SK-N-MC (cell line): ENCODE data around the gene CACHD1.

Experiments
- DNase-seq: peaks from one replicate; pipeline ENCODE4 v3.0.0-alpha.2; 2011; ENCODE audit warnings: low read depth, low spot score
- H3K27ac ChIP-seq: fragments of 200-600 bp; sonication (generic); 2 replicates; pipeline ENCODE4 v1.5.1; 2016; ENCODE audit warnings: mixed run types
- H3K36me3 ChIP-seq: fragments of 200-600 bp; sonication (generic); 2 replicates; pipeline ENCODE4 v1.6.1; 2017; ENCODE audit warnings: antibody characterized with exemption, low read length, mixed read lengths; ENCODE audit not compliant: insufficient read depth
- H3K4me3 ChIP-seq: fragments of 200-600 bp; sonication (generic); 2 replicates; pipeline ENCODE4 v1.5.1; 2016
- H3K9ac ChIP-seq: fragments of 200-600 bp; sonication (generic); 2 replicates; pipeline ENCODE4 v1.8.0; 2017; ENCODE audit warnings: mixed run types, mixed read lengths; ENCODE audit not compliant: insufficient read length
- H3K9me3 ChIP-seq: fragments of 200-600 bp; sonication (generic); 2 replicates; pipeline ENCODE4 v1.6.1; 2017; ENCODE audit warnings: low read depth, mild to moderate bottlenecking, antibody characterized with exemption, low read length, moderate library complexity, mixed read lengths
- EZH2 ChIP-seq: fragments of 200-600 bp; sonication (generic); IDR thresholded peaks from one replicate; pipeline ENCODE4 v1.6.1; 2017; ENCODE audit warnings: antibody characterized with exemption
- FOXP2 ChIP-seq: optimal IDR thresholded peaks from 2 replicates; pipeline ENCODE3; 2011; ENCODE audit warnings: mild to moderate bottlenecking, moderate library complexity; ENCODE audit not compliant: insufficient read depth; ENCODE audit errors: extremely low read length, control extremely low read depth
- POLR2AphosphoS5 ChIP-seq: IDR thresholded peaks from 2 replicates; pipeline ENCODE4 v1.6.1; 2012; ENCODE audit warnings: mild to moderate bottlenecking, low read depth, low read length, borderline replicate concordance

The CACHD1 gene

GRCh38 chr1:64435000-64435399 is 34.9 kb upstream of the CACHD1 start:
- Histone ChIP-seq H3K9me3 (no peaks in the 10 kb centered on the region), H3K4me3 (no peak overlapping the region), H3K36me3 (no peaks in the 10 kb centered on the region), H3K9ac (no peak overlapping the region), H3K27ac (no peak overlapping the region)
- no peak for DNase-seq
- TF ChIP-seq POLR2AphosphoS5 (no peak), FOXP2 (no peak), EZH2 (no peak)

DNA sequence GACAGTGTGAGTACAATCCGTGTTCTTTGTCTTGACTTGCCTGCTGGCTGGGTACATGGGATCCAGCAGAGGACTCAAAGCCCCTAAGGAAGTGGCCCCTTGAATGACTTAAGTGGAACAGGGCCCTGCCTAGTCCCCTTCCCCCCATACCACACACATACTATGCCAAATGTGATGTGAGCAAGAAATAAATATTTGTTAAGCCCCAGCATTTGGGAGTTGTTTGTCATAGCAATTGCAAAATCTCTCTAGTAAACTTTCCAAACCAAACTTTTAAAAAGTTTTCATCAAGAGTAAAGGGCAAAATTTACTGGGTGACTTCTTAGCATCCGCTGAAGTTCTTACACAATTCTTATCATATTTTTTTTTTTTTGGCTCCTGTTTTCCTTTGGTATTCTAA is 32.5 kb upstream of the CACHD1 start:
- TF ChIP-seq EZH2 (no peak), POLR2AphosphoS5 (no peak), FOXP2 (no peak)
- DNase-seq = no peak
- no peaks in the 10 kb centered on the region for H3K9me3 ChIP-seq
- no peak overlapping the region for H3K27ac ChIP-seq
- H3K4me3 ChIP-seq = no peak overlapping the region
- no peaks in the 10 kb centered on the region for H3K36me3 ChIP-seq
- no peak overlapping the region for H3K9ac ChIP-seq

DNA sequence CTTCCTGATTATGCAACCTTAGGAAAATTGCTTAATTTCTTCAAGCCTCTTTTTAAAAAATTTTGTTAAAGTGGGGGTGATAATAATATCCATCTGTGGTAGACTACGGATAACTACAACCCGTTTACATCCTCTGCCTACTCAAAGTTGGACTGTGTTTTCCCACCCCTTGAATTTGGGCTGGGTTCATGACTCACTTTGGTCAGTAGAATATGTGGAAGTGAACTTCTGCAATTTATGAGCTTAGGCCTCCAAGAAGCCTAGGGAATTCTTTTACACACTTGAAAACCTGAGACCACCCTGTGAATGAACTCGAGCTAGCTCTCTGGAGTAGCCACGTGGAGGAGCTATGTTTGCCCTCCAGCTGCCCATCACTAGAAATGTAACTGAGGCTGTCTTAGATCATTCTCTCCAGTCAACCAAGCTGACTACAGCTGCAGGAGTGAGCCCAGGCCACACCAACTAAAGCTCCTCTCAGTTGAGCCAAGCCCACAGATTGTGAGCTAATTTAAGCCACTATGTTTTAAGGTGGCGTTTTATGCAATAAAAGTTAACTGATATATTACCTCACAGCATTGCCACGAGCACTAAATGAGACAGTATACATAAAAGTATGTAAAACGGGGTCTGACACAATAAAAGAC is 29.6 kb upstream of the CACHD1 start:
- H3K27ac ChIP-seq = no peak overlapping the region
- no peaks in the 10 kb centered on the region for H3K36me3 ChIP-seq

GRCh38 chr1:64451440-64451839 is 18.5 kb upstream of the CACHD1 start:
- no peak overlapping the region for H3K4me3 ChIP-seq
- H3K9me3 ChIP-seq = no peaks in the 10 kb centered on the region
- no peaks in the 10 kb centered on the region for H3K36me3 ChIP-seq
- H3K9ac ChIP-seq = no peak overlapping the region
- DNase-seq = no peak
- H3K27ac ChIP-seq = no peak overlapping the region
- TF ChIP-seq EZH2 (no peak), POLR2AphosphoS5 (no peak), FOXP2 (no peak)

More for the DNA sequence above, 29.6 kb upstream of the CACHD1 start:
- H3K9ac ChIP-seq = no peak overlapping the region
- H3K9me3 ChIP-seq = no peaks in the 10 kb centered on the region
- DNase-seq = no peak
- no peak overlapping the region for H3K4me3 ChIP-seq
- TF ChIP-seq FOXP2 = no peak
- TF ChIP-seq POLR2AphosphoS5 = no peak
- TF ChIP-seq EZH2 = no peak

DNA sequence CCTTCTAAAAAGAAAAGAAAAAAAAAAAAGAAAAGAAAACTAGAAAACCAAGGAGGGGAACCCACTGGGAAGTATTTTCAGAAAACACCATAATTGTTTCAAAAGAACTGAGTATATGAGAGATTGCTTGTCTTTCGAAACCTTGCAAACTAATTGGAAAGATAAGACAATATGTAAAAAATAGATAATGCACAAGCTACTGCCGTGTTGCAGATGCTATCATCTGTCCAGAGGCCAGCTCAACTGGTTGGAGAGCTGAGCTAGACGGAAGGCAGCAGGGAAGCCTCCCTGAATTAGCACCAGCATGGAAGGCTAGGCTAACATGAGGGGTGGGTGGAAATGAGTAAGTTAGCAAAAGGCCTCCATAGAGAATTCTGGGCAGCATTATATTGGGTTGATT is 16.2 kb upstream of the CACHD1 start:
- Histone ChIP-seq H3K9ac (no peak overlapping the region), H3K27ac (no peak overlapping the region), H3K36me3 (no peaks in the 10 kb centered on the region), H3K9me3 (no peaks in the 10 kb centered on the region), H3K4me3 (no peak overlapping the region)
- no peak for DNase-seq
- TF ChIP-seq FOXP2 (no peak), POLR2AphosphoS5 (no peak), EZH2 (no peak)

DNA sequence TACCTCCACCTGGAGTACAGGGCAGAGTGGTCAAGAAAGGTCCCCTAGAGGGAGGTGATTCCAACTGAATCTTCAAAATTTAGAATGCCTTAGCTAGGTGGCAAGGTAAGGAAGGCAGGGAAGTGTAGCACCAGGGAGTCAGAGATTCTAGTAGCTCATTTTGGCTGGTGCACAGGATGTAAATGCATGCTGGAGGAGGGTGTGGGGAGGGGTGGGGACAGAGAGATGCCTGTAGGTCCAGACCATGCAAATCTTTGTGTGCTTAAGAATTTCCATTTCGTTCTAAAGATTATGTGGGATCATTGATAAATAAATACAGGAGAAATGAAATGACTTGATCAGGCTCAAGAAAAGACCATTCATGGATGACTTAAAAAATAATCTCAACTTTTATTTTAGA is 11.0 kb upstream of the CACHD1 start:
- Histone ChIP-seq H3K9ac (no peak overlapping the region), H3K36me3 (no peaks in the 10 kb centered on the region), H3K27ac (no peak overlapping the region), H3K9me3 (no peaks in the 10 kb centered on the region), H3K4me3 (no peak overlapping the region)
- no peak for TF ChIP-seq POLR2AphosphoS5
- TF ChIP-seq FOXP2 = no peak
- no peak for TF ChIP-seq EZH2
- DNase-seq = no peak

DNA sequence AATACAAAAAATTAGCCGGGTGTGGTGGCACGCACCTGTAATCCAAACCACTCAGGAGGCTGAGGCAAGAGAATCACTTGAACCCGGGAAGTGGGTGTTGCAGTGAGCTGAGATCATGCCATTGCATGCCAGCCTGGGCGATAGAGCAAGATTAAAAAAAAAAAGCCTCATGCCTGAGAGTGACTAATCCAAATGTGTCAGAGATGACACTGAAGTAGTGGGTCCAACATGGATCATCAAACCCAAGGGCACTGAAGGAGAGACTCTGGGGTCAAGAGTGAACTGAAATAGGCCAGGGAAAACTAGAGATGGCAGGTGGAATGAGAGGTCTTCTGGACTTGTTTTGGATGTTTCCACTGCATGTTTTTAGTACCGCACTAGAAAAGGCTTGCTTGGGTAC is 10.2 kb upstream of the CACHD1 start:
- no peak for DNase-seq
- Histone ChIP-seq H3K9me3 (no peaks in the 10 kb centered on the region), H3K4me3 (no peak overlapping the region), H3K27ac (no peak overlapping the region), H3K9ac (no peak overlapping the region), H3K36me3 (no peaks in the 10 kb centered on the region)
- TF ChIP-seq EZH2 (no peak), FOXP2 (no peak), POLR2AphosphoS5 (no peak)

DNA sequence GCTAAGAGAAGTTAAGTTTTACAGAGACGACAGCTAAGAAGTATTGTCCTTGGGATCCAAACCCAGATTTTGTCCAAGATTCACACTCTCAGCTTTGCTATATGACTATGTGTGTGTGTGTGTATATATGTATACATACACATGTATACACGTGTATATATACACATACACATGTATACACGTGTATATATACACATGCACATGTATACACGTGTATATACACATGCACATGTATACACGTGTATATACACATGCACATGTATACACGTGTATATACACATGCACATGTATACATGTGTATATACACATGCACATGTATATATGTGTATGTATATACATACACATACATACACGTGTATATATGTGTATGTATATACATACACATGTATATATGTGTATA is 3.9 kb upstream of the CACHD1 start:
- H3K9me3 ChIP-seq = no peaks in the 10 kb centered on the region
- DNase-seq = no peak
- no peak overlapping the region for H3K4me3 ChIP-seq
- H3K36me3 ChIP-seq = no peaks in the 10 kb centered on the region
- TF ChIP-seq EZH2 (no peak), FOXP2 (no peak), POLR2AphosphoS5 (no peak)
- no peak overlapping the region for H3K27ac ChIP-seq
- H3K9ac ChIP-seq = no peak overlapping the region
